Activated naive CD8-positive, alpha-beta T cell (primary cell): ENCODE results near the gene MAST4.

ENCODE experiments used
- H3K27ac Mint-ChIP-seq: one replicate; pipeline ENCODE4 v1.8.0; 2021; ENCODE audit warnings: mixed read lengths
- H3K27me3 Mint-ChIP-seq: one replicate; pipeline ENCODE4 v1.8.0; 2021; ENCODE audit warnings: mixed read lengths
- H3K36me3 Mint-ChIP-seq: one replicate; pipeline ENCODE4 v1.8.0; 2021; ENCODE audit warnings: mixed read lengths
- H3K4me1 Mint-ChIP-seq: one replicate; pipeline ENCODE4 v1.8.0; 2021; ENCODE audit warnings: low read depth, mixed read lengths
- H3K4me3 Mint-ChIP-seq: one replicate; pipeline ENCODE4 v1.8.0; 2021; ENCODE audit warnings: mild to moderate bottlenecking, mixed read lengths
- H3K9me3 Mint-ChIP-seq: one replicate; pipeline ENCODE4 v1.8.0; 2021; ENCODE audit warnings: low read depth, mixed read lengths

The MAST4 gene

DNA sequence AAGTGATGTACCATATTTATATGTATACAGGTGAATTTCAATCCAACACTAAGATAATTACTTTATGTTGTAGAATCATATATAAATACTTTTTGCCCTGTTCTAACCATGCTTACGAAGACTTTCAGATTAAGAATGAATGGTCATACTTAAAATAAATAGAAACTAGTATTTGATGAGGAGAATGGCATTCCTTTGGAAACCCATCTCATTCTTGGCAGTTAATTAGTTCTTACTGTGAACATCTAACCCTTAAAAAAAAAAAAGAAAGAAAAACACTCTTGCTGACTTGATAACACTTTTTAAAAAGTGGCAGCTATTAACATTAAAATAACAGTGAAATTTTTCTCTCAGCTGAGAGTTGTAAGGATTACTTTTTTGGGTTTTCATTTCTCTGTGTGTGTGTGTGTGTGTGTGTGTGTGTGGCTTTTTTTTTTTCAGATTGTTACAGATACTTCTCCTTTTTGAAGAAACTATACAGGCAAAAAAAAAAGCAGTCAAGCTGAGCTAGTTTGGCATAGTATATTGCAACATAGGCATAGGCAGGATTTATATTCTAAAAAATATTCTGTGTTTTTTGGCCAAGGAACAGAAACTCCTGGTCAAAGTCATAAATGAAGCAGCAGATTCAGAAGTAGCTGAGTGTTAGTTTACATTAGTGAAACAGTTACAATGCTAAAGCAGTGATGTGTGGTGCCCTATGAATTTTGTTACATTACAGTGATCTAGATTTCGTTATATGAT, 436.9 kb downstream of the MAST4 start:
- H3K36me3 Mint-ChIP-seq, result peaks cover 10% of the 10 kb centered on the region
- peak overlapping the region; percentile 45 for H3K4me3 Mint-ChIP-seq
- H3K27me3 Mint-ChIP-seq, result no peaks in the 10 kb centered on the region
- peak overlapping the region; percentile 93 for H3K27ac Mint-ChIP-seq
- no peaks in the 10 kb centered on the region for H3K9me3 Mint-ChIP-seq
- H3K4me1 Mint-ChIP-seq, result peaks cover 74% of the 10 kb centered on the region

DNA sequence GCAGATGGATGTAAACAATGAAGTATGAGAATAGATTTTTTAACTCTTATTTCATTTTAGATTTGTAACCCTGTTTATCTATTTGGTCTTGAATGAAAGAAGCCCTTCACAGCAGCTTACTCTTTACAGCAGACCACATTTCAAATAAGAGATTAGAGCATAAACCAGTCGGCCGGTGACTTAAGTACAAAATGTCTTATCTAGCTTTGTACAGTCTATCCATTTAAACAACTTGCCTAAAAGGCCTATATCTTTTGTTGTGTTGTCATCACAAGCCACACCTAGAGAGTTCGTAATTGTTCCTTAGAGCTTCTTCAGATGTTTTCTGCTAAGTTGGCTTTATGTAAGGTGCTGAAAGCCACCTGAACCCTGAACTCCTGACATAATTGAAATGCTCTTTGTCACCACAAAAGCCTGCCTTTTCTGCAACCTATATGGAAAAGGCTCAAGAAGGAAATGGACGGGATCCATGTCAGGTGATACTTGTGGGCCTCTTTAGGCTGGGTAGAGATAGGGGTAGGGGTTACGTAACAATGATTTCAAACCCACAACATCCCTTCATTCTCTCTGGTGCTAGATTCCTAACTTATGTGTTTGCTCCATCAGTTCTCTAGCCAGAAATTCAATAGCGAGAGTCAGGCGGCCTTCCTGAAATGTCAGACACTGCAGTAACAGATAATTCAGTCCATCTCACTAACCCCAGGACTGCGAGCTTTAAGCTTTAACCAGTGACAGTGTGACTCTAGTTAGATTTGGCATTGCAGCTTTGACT, 437.9 kb downstream of the MAST4 start:
- no peak overlapping the region for H3K27ac Mint-ChIP-seq
- H3K36me3 Mint-ChIP-seq, result peaks cover 6% of the 10 kb centered on the region
- H3K9me3 Mint-ChIP-seq, result no peaks in the 10 kb centered on the region
- H3K27me3 Mint-ChIP-seq, result no peaks in the 10 kb centered on the region
- H3K4me3 Mint-ChIP-seq, result no peak overlapping the region
- peaks cover 72% of the 10 kb centered on the region for H3K4me1 Mint-ChIP-seq

DNA sequence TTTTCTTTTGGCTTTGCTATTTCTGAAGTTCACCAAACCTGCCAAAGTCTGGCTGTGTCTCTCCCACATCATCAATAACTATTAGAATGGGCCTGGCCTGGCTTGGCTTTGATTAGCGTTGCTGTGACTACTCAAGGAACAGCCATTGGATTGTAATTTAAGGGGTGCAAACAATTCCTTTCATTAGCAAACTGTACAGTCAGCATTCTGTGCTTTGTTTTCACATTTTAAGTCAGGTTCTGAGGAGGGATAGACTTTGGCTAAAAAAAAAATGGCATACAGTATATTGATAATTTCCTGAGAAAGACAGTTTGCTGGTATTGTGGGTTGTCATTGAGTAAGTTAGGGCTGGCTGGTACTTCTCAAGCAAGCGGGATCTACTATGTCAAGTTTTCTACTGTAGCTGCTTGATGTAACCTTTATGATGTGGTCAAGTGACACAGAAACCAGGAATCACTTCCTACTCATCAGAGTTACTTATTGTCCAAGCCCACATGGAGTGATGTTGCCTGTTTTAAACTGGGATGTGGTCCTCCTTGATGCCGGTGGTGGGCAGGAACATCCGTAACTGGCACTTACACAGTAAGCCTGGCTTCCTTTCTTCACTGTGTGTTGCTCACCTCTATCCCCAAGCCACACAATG, 439.0 kb downstream of the MAST4 start:
- H3K4me1 Mint-ChIP-seq, result peaks cover 70% of the 10 kb centered on the region
- H3K4me3 Mint-ChIP-seq, result no peak overlapping the region
- H3K27ac Mint-ChIP-seq, result peak overlapping the region; percentile 16
- H3K36me3 Mint-ChIP-seq, result peaks cover 5% of the 10 kb centered on the region
- no peaks in the 10 kb centered on the region for H3K27me3 Mint-ChIP-seq
- no peaks in the 10 kb centered on the region for H3K9me3 Mint-ChIP-seq

DNA sequence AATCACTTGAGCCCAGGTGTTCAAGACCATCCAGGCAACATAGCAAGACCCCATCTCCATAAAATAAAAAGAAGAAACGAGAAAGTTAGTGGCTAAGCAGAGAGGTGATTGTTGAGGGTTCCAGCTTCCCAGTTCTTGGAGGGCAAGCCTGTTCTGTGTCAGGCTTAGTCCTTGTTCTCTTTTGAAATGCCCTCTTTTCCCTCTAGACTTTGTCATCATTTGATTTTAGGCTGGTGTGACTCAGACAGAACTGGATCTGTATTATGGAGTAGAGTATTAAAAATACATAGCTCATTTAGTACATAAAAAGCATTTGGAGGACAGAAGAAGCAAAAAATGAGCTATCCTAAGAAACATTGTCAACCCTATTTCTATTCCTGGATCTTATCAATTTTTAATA, 441.0 kb downstream of the MAST4 start:
- Mint-ChIP-seq H3K9me3 (no peaks in the 10 kb centered on the region), H3K27ac (no peak overlapping the region), H3K36me3 (peaks cover 12% of the 10 kb centered on the region), H3K4me3 (no peak overlapping the region), H3K27me3 (no peaks in the 10 kb centered on the region), H3K4me1 (peaks cover 52% of the 10 kb centered on the region)

DNA sequence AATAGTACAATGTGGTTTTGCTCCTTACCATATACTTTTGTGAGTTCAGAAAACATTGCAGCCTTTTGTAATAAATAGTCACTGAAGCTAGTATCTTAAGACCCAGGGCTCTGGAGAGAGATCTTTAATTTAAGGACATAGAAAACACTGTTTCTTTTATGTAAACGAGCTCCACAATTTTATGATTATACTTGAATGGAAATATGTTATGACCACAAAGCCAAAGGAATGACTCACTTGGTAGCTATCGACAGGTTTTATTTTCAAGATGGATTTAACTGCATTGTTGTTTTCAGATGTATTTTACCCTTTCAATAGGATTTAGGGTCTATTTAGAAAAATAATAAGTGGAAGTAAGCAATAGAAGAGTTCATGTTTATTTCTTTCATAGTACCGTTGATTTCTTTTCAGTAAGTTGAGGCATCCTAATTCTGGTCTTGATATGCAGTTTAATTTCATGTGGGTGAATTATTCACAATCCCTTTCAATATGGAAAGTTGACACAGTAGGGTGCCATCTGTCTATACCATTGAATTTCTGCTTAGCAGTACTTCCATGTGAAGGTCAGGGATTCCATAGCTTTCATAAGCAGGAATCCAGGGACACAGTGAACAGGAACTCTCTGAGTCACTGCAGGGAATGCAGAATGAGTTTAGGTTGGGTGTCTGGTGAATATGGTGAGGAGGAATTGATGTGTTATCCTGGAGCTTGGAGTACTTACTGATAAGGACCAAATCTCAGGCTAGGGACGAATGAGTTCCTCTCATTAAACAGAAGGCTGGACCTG, 442.8 kb downstream of the MAST4 start:
- H3K9me3 Mint-ChIP-seq, result no peaks in the 10 kb centered on the region
- H3K4me3 Mint-ChIP-seq, result no peak overlapping the region
- H3K36me3 Mint-ChIP-seq, result peaks cover 17% of the 10 kb centered on the region
- H3K27me3 Mint-ChIP-seq, result no peaks in the 10 kb centered on the region
- H3K27ac Mint-ChIP-seq, result peak overlapping the region; percentile 55
- peaks cover 35% of the 10 kb centered on the region for H3K4me1 Mint-ChIP-seq

DNA sequence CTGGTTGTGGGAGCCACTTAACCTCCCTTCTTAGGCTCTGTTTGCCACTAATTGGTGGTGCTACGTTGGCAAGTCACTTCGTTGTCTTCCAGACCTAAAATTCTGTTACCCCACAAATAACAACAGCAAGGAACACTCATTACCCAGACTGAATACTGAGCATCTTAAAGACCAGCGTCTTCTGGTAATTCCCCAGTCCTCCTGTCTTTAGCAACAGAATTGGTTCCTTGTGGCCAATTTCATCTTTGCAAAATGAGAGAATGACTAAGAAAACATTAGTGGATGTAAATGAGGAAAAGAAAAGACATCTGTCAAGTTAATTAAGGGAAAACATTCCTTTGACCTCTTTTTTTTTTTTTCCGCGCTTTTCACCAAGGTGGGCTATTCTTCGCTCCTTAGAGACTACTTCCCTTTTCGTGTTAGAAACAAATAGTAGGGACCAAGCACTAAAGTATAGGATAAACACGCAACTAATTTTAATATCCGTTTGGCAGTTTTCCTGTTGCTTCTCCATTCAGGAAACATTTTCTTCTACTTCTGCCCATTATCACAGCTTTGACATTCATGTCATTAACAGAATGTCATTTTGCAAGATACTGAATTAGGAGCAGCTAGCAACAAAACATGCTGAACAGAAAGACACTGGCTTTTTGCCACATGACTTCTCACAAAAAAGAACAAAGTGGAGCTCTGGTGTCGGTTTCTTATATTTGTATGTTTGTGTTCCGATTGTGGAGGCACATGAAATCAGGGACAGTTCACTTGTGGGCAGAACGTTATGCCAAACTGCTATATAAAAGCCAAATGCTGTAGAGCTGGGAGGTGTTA, 446.2 kb downstream of the MAST4 start:
- no peak overlapping the region for H3K4me3 Mint-ChIP-seq
- no peaks in the 10 kb centered on the region for H3K9me3 Mint-ChIP-seq
- H3K4me1 Mint-ChIP-seq, result peaks cover 15% of the 10 kb centered on the region
- no peaks in the 10 kb centered on the region for H3K27me3 Mint-ChIP-seq
- H3K27ac Mint-ChIP-seq, result no peak overlapping the region
- H3K36me3 Mint-ChIP-seq, result peaks cover 20% of the 10 kb centered on the region

DNA sequence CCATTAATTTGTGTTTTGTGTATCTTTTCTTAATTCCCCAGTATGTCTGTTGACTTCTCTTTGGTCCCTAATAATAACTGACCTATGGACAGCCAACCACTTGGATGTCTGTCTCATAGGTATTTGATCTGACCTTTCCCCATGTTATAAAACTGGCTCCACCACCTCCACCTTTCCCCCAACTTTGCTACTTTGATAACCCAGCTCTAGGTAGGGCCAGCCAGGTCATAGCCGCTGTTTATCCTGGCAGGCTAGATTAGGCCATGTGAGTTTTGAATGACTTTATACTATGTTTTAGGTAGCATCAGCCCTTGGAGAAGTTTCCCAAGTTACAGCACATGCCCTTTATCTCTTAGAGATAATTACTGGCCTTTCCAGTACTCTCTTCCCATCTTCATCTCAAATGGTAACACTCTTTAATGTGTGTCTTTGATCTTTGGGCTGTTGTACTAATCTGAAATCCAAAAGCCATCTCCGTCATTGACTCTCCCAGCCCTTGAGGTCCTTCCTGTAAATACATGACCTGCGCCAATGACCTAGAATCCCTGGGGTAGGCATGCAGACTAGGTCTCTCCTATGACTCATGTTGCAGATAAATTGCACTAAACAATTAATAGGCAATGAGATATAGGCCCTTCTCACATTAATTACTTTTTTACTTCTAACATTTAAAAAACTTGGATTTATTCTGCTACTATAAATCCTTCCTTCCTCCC, 447.8 kb downstream of the MAST4 start:
- Mint-ChIP-seq H3K4me3 (no peak overlapping the region), H3K27ac (no peak overlapping the region), H3K27me3 (no peaks in the 10 kb centered on the region), H3K9me3 (no peaks in the 10 kb centered on the region), H3K4me1 (peaks cover 8% of the 10 kb centered on the region), H3K36me3 (peaks cover 20% of the 10 kb centered on the region)

DNA sequence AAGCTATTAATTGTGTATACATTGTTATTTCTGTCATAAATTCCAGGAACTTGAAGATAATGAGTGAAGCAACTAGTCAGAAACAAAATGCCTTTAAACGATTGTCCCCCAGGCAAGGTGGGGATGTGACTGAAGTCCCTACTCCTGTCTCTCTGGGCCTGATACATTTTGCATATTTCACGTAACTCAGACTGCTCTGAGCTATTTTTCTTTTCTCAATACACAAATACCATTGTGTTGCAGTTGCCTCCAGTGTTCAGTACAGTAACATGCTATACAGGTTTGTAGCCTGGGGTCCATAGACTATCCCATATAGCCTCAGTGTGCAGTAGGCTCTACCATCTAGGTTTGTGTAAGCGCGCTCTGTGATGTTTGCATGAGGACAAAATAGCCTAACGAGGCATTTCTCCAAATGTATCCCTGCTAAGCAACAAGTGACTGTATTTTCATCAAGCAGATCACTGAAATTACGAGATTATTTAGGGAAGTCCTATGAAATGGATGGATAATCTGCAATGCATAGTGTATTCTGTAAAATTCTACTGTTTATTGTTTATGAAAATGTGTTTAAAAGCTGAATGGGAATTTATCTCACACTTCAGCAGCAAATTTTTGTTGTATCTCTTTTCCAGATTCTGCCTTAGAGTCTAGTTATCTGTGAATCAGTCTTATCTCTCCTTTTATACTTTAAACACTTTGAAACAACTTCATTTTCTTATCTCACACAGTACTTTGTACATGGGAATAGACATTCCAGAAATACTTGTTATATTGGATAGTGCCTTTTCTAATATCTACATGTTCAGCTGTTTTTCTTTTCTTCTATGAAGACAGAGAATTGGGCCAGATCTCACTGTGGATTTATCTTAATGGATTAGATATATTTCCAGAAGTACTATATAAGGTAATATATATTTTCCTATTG, 449.9 kb downstream of the MAST4 start:
- peaks cover 16% of the 10 kb centered on the region for H3K4me1 Mint-ChIP-seq
- H3K9me3 Mint-ChIP-seq, result no peaks in the 10 kb centered on the region
- H3K27me3 Mint-ChIP-seq, result no peaks in the 10 kb centered on the region
- H3K4me3 Mint-ChIP-seq, result no peak overlapping the region
- peaks cover 18% of the 10 kb centered on the region for H3K36me3 Mint-ChIP-seq
- H3K27ac Mint-ChIP-seq, result no peak overlapping the region

DNA sequence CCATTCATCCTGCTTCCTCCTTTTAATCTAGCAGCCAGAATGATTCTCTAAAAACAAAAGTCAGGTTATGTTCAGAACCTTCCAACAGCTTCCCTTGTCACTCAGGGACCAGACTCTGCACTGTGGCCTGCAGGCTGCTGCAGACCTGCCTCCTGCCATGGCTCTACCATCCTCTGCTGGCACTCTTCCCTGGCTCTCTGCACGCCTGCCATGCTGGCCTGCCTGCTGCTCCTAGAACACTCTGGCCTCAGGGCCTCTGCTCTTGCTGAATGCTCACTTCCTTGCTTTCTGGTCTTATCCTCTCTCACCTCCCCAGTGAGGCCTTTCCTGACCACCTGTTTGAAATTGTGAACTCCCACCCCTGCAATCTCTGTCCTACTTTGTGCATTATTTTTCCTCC, 451.0 kb downstream of the MAST4 start:
- no peaks in the 10 kb centered on the region for H3K27me3 Mint-ChIP-seq
- no peaks in the 10 kb centered on the region for H3K9me3 Mint-ChIP-seq
- H3K27ac Mint-ChIP-seq, result no peak overlapping the region
- H3K36me3 Mint-ChIP-seq, result peaks cover 14% of the 10 kb centered on the region
- no peak overlapping the region for H3K4me3 Mint-ChIP-seq
- H3K4me1 Mint-ChIP-seq, result peaks cover 16% of the 10 kb centered on the region

DNA sequence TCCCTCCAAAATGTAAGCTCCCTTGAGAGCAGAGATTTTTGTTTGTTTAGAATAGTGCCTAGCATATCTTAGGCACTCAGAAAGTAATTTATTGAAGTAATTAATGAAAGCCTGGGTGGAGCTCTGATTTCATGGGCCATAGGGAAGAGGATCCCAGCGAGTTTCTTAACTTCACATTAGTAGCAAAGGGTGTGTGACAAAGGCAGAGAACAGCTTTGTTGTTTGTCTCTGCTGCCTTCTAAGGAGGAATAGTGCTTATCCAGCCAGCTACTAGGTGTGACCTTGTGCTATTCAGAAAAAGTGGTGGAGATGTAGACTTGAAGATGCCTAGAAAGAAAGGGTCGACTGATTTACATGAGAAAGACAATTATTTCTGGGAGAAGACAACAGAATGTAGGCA, 451.4 kb downstream of the MAST4 start:
- Mint-ChIP-seq H3K9me3 (no peaks in the 10 kb centered on the region), H3K36me3 (peaks cover 13% of the 10 kb centered on the region), H3K27me3 (no peaks in the 10 kb centered on the region), H3K4me3 (no peak overlapping the region), H3K27ac (no peak overlapping the region), H3K4me1 (peaks cover 16% of the 10 kb centered on the region)

DNA sequence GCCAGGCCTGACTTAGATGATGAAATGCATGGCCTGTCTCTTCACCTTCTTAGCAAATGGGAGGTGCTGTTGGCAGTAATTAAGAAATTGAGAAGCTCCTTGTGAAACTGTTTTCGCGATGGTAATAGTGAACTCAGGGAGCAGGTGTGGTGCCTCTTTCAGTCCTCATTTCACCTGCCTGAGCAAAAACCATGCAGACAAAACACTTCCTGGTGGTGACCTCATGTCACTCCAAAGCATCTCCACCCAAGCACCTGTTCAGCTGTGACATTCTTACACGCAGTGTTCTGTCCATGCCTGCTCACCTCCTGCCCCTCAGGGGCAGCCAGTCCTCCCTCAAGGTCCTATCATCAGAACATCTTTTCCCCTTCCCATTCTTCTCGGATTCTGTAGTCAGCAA, 453.9 kb downstream of the MAST4 start:
- no peaks in the 10 kb centered on the region for H3K27me3 Mint-ChIP-seq
- no peak overlapping the region for H3K4me3 Mint-ChIP-seq
- no peak overlapping the region for H3K27ac Mint-ChIP-seq
- H3K36me3 Mint-ChIP-seq, result peaks cover 10% of the 10 kb centered on the region
- peaks cover 16% of the 10 kb centered on the region for H3K4me1 Mint-ChIP-seq
- no peaks in the 10 kb centered on the region for H3K9me3 Mint-ChIP-seq

DNA sequence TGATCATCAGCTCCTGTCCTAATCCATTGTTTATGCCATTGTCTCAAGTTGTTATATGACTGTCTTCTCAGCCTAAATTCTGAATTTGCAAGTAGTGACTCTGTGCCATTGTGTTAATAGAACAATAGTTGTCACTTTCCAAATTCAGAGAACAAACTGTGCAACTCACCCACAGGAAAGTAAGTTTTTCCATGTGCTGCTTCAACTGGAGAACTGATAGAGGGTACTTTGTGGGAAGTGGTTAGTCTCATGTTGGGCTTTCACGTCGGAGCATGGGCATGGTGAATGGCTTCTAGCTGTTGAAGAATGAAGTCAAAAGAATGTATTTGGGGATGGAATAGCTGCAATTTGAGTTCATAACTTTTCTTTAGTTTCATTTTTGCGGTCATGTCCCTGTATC, 454.4 kb downstream of the MAST4 start:
- no peaks in the 10 kb centered on the region for H3K27me3 Mint-ChIP-seq
- H3K27ac Mint-ChIP-seq, result no peak overlapping the region
- peaks cover 12% of the 10 kb centered on the region for H3K36me3 Mint-ChIP-seq
- H3K4me1 Mint-ChIP-seq, result peaks cover 16% of the 10 kb centered on the region
- no peak overlapping the region for H3K4me3 Mint-ChIP-seq
- no peaks in the 10 kb centered on the region for H3K9me3 Mint-ChIP-seq

DNA sequence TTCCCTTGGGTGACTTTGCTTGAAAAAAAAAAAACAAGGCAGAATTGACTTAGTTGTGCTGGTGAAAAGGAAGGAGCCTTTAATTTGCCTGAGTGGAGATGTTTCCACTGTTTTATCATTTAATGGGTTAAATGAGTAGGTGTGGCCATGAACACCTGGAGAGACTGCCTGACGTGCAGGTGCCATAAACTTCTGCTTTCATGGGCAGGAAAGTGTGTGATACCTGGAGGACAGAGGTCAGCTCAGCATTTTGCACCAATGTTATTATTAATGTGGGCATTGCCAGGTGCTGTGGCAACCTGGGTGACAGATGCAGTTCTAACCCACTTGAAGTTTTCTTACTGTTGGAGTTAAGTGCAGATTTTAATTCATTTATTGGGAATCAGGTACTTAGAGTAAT, 455.0 kb downstream of the MAST4 start:
- Mint-ChIP-seq H3K36me3 (peaks cover 12% of the 10 kb centered on the region), H3K27me3 (no peaks in the 10 kb centered on the region), H3K27ac (no peak overlapping the region), H3K4me3 (no peak overlapping the region), H3K9me3 (no peaks in the 10 kb centered on the region), H3K4me1 (peaks cover 16% of the 10 kb centered on the region)
